Measurements from ENCODE around the gene DNAH2. TPM values are rescaled to one million over a fixed set of nuclear protein-coding genes. Genes with fewer than 3 reads are reported as not detected.

The DNAH2 gene
- total and polyA plus RNA-seq, 11 donors = 0.02 to 0.56 (median 0.05) TPM; not detected in 4

DNA sequence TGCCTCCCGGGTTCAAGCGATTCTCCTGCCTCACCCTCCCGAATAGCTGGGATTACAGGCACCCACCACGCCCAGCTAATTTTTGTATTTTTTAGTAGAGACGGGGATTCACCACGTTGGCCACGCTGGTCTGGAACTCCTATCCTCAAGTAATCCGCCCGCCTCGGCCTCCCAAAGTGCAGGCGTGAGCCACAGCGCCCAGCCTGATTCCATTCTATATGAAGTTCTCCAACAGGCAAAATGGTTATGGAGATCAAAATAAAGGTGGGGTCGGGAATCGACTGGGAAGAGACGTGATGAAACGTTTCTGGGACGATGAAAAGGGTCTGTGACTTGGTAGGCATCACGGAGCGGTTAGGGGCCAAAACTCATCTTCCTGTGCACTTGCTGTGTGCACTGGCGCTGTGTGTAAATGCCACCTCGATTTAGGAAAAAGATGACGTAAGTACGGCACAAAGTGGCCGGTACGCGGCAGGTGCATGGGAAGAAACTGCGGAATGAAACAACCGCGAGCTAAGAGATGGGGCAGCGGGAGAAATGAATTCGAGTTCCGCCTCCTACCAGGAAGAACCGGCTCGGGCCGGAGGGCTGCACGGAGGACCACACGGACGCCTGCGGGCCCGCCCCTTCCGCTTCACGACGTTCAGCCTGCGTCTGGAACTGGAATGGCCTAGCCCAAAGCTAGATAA lies 31.9 kb upstream of the DNAH2 start:
- peak in 1 of 2 donors; percentile 22 for TF ChIP-seq POLR2A (IDR thresholded peaks at IDR 0.05)
- TF ChIP-seq, protein P1, sequence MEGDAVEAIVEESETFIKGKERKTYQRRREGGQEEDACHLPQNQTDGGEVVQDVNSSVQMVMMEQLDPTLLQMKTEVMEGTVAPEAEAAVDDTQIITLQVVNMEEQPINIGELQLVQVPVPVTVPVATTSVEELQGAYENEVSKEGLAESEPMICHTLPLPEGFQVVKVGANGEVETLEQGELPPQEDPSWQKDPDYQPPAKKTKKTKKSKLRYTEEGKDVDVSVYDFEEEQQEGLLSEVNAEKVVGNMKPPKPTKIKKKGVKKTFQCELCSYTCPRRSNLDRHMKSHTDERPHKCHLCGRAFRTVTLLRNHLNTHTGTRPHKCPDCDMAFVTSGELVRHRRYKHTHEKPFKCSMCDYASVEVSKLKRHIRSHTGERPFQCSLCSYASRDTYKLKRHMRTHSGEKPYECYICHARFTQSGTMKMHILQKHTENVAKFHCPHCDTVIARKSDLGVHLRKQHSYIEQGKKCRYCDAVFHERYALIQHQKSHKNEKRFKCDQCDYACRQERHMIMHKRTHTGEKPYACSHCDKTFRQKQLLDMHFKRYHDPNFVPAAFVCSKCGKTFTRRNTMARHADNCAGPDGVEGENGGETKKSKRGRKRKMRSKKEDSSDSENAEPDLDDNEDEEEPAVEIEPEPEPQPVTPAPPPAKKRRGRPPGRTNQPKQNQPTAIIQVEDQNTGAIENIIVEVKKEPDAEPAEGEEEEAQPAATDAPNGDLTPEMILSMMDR (IDR thresholded peaks at IDR 0.05) = no peak
- Histone ChIP-seq H3K36me3 (peaks cover 0 to 11% (median 0%) of the 10 kb centered on the region in 9 donors), H3K4me3 (peak overlapping the region; percentile 67 to 97 (median 86)), H3K4me1 (peaks cover 0 to 37% (median 24%) of the 10 kb centered on the region in 12 donors), H3K27me3 (no peaks in the 10 kb centered on the region), H3K9me3 (no peaks in the 10 kb centered on the region), H3K27ac (peak overlapping the region; percentile 89 to 99 (median 96))
- ATAC-seq (peak; percentile 79 to 85 (median 82)), DNase-seq (peak; percentile 94 to 95 (median 94))
- WGBS, 4 donors = 5 to 6% (median 5%) methylated on average over 42 to 44 of the region's 44 CpGs
- intact Hi-C loops (cut with DNase I) = loop anchor here in 9 of 10 donors (2.0 to 10.0 kb wide), 13 partner anchors 33 to 378 kb away; partner anchors contain the start of genes SHBG (in 4 of the 9), ATP1B2 (in 1 of the 9), CYB5D1 (in 1 of the 9) and EIF5A (in 1 of the 9)

DNA sequence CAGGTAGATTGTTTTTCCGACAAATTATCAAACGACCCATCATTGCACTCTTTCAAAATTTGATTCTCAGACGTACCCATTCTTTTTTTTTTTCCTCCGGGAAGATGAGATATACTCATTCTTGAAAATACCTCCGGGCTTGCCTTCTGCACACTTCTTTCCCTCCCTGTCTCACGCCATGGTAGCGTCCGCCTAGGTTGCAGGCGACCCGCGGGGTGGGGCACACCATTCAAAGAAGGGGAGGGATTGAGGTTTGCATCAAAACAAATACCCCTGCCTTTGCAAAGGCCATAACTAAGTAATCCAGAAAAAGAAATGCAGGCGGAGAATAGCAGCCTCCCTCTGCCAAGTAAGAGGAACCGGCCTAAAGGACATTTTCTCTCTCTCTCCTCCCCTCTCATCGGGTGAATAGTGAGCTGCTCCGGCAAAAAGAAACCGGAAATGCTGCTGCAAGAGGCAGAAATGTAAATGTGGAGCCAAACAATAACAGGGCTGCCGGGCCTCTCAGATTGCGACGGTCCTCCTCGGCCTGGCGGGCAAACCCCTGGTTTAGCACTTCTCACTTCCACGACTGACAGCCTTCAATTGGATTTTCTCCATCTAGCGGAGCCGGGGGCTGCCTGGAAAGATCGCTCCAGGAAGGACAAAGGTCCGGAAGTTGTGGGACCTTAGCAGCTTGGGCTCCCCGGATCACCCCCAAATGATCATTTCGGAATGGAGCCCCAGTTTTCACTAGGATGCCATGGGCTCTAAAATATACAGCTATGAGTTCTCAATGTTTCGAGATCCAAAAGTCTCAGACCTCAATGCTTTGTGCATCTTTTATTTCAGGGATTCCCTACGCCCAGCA lies 31.1 kb upstream of the DNAH2 start:
- ATAC-seq = peak; percentile 49 to 68 (median 63)
- Histone ChIP-seq H3K36me3 (peaks cover 0 to 13% (median 0%) of the 10 kb centered on the region in 9 donors), H3K4me1 (peaks cover 0 to 37% (median 24%) of the 10 kb centered on the region in 12 donors), H3K9me3 (no peaks in the 10 kb centered on the region), H3K27me3 (no peaks in the 10 kb centered on the region), H3K27ac (peak overlapping the region; percentile 89 to 99 (median 96)), H3K4me3 (peak overlapping the region; percentile 67 to 97 (median 86))
- peak in 1 of 2 donors; percentile 80 for TF ChIP-seq POLR2A (IDR thresholded peaks at IDR 0.05)
- TF ChIP-seq, protein P1 (IDR thresholded peaks at IDR 0.05) = no peak
- 0% methylated on average over 25 to 30 of the region's 30 CpGs for WGBS, 4 donors
- intact Hi-C loops (cut with DNase I) = loop anchor here in 9 of 10 donors (1.0 to 10.0 kb wide), 14 partner anchors 34 to 379 kb away; partner anchors contain the start of genes SHBG (in 4 of the 9), ATP1B2 (in 1 of the 9), CYB5D1 (in 1 of the 9) and EIF5A (in 1 of the 9)
- DNase-seq = peak; percentile 80 to 85 (median 82)

DNA sequence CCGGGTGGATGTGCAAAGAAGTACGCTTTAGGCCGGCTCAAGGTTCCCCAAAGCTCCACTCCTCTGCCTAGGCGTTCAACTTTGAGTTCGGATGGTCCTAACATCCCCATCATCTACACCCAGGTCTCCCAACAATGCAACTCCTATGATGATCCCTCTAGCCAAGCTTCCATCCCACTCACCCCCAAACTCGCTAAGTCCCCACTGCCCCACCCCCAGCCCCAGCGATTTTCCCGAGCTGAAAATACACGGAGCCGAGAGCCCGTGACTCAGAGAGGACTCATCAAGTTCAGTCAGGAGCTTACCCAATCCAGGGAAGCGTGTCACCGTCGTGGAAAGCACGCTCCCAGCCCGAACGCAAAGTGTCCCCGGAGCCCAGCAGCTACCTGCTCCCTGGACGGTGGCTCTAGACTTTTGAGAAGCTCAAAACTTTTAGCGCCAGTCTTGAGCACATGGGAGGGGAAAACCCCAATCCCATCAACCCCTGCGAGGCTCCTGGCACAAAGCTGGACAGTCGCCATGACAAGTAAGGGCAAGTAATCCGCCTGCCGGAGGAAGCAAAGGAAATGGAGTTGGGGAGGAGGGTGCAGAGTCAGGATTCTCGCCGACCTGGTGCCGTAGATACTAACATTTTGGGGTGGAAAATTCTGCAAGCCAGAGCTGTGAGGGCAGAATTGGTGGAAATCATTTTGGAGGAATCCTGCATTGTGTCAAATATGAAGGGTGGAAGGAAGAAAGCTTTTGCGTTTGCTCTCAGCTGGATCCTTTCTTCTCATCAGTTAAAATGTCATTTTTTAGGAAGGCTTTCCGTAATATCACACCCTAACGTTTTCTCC lies 30.3 kb upstream of the DNAH2 start, which contains the start of gene TP53:
TP53 (minus strand) TSS at position 419 of the 836 bp plus-strand sequence. CDS start 10,896 bp downstream, outside the sequence.
- H3K4me3 ChIP-seq = peak within 1 kb of the TSS; percentile 67 to 97 (median 86)
- intact Hi-C loops (cut with DNase I) = loop anchor here in 9 of 10 donors (1.0 to 10.0 kb wide), 14 partner anchors 35 to 380 kb away; partner anchors contain the start of genes SHBG (in 4 of the 9), ATP1B2 (in 1 of the 9), CYB5D1 (in 1 of the 9) and EIF5A (in 1 of the 9)
- peaks cover 0 to 37% (median 24%) of the 10 kb centered on the region in 12 donors for H3K4me1 ChIP-seq
- ATAC-seq (peak; percentile 62 to 82 (median 74)), DNase-seq (peak; percentile 84 to 93 (median 91))
- TF ChIP-seq, protein P1 (IDR thresholded peaks at IDR 0.05) = no peak
- TF ChIP-seq POLR2A (IDR thresholded peaks at IDR 0.05) = peak in 1 of 2 donors; percentile 51
- H3K27me3 ChIP-seq = no peaks in the 10 kb centered on the region
- H3K27ac ChIP-seq = peak within 1 kb of the TSS; percentile 89 to 99 (median 96)
- peaks cover 0 to 16% (median 0%) of the 10 kb centered on the region in 9 donors for H3K36me3 ChIP-seq
- 0% methylated on average over 26 to 30 of the region's 30 CpGs for WGBS, 4 donors
- H3K9me3 ChIP-seq = no peaks in the 10 kb centered on the region
